ENCODE data around the gene WNT9A.

WNT9A gene

DNA sequence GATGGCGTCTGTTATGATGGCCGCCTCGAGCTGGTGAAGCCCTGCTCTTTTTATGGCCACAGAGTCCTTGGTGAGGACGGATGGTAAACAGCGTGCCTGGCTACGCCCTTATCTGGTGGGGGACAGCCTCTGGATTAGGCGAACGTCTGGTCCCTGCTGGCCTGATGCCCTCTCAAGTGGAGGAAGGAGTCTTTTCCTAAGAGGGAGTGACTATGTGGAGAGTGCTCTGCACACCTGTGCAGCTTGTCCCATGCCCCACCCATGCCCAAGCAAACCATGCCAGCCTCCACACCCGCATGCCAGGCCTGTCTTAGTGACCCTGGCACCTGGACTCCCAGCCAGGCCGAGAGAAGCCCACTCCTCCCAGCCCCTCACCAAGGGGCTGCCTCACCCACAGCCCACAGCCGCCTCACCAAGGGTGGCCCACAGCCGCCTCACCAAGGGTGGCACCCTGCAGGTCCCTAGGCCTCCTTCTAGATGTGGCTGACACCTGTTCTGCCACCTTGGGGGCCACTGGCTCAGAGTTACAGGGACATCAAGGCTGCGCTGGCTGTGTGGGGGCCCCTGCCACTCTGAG lies 40.2 kb downstream of the WNT9A start:
- TF ChIP-seq CEBPB (IDR thresholded peaks at IDR 0.05) (no peak), NFIC (IDR thresholded peaks at IDR 0.05) (no peak), ZBTB7A (IDR thresholded peaks at IDR 0.05; ENCODE audit: low read depth) (no peak), RAD21 (IDR thresholded peaks at IDR 0.05; ENCODE audit: low read depth) (no peak), TCF12 (IDR thresholded peaks at IDR 0.05; ENCODE audit: low read depth) (no peak), TEAD4 (IDR thresholded peaks at IDR 0.05) (no peak), EGR1 (IDR thresholded peaks at IDR 0.05) (no peak), FOXM1 (IDR thresholded peaks at IDR 0.05; ENCODE audit: borderline replicate concordance, low read depth) (no peak), CREB1 (IDR thresholded peaks at IDR 0.05; ENCODE audit: low read depth) (no peak)
- TF ChIP-seq, protein P1, sequence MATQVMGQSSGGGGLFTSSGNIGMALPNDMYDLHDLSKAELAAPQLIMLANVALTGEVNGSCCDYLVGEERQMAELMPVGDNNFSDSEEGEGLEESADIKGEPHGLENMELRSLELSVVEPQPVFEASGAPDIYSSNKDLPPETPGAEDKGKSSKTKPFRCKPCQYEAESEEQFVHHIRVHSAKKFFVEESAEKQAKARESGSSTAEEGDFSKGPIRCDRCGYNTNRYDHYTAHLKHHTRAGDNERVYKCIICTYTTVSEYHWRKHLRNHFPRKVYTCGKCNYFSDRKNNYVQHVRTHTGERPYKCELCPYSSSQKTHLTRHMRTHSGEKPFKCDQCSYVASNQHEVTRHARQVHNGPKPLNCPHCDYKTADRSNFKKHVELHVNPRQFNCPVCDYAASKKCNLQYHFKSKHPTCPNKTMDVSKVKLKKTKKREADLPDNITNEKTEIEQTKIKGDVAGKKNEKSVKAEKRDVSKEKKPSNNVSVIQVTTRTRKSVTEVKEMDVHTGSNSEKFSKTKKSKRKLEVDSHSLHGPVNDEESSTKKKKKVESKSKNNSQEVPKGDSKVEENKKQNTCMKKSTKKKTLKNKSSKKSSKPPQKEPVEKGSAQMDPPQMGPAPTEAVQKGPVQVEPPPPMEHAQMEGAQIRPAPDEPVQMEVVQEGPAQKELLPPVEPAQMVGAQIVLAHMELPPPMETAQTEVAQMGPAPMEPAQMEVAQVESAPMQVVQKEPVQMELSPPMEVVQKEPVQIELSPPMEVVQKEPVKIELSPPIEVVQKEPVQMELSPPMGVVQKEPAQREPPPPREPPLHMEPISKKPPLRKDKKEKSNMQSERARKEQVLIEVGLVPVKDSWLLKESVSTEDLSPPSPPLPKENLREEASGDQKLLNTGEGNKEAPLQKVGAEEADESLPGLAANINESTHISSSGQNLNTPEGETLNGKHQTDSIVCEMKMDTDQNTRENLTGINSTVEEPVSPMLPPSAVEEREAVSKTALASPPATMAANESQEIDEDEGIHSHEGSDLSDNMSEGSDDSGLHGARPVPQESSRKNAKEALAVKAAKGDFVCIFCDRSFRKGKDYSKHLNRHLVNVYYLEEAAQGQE (IDR thresholded peaks at IDR 0.05; ENCODE audit: low read depth) = no peak
- TF ChIP-seq, protein P2, sequence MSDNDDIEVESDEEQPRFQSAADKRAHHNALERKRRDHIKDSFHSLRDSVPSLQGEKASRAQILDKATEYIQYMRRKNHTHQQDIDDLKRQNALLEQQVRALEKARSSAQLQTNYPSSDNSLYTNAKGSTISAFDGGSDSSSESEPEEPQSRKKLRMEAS (IDR thresholded peaks at IDR 0.05) = no peak

DNA sequence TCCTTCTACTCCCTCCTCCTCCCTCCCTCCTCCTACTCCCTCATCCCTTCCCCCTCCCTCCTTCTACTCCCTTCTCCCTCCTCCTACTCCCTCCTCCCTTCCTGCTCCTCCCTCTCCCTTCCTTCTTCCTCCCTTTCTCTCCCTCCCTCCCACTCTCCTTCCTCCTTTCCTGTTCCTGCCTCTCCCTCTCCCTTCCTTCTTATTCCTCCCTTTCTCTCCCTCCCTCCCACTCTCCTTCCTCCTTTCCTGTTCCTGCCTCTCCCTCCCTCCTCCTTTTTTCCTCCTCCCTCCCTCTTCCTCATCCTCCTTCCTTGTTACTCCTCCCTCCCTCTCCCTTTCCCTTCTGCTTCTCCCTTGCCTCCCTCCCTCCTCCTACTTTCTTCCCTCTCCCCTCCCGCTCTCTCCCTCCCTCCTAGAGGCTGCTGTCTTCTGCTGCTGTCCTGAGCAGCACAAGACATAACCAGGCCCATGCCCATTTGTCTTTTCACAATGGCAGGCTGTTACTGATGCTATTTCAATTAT lies 41.1 kb downstream of the WNT9A start:
- no peak for TF ChIP-seq TCF12 (IDR thresholded peaks at IDR 0.05; ENCODE audit: low read depth)
- TF ChIP-seq CREB1 (IDR thresholded peaks at IDR 0.05; ENCODE audit: low read depth) = no peak
- TF ChIP-seq CEBPB (IDR thresholded peaks at IDR 0.05) = no peak
- no peak for TF ChIP-seq ZBTB7A (IDR thresholded peaks at IDR 0.05; ENCODE audit: low read depth)
- TF ChIP-seq FOXM1 (IDR thresholded peaks at IDR 0.05; ENCODE audit: borderline replicate concordance, low read depth) = no peak
- no peak for TF ChIP-seq EP300 (IDR thresholded peaks at IDR 0.05; ENCODE audit: borderline replicate concordance)
- no peak for TF ChIP-seq TEAD4 (IDR thresholded peaks at IDR 0.05)
- TF ChIP-seq, protein P3, sequence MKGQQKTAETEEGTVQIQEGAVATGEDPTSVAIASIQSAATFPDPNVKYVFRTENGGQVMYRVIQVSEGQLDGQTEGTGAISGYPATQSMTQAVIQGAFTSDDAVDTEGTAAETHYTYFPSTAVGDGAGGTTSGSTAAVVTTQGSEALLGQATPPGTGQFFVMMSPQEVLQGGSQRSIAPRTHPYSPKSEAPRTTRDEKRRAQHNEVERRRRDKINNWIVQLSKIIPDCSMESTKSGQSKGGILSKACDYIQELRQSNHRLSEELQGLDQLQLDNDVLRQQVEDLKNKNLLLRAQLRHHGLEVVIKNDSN (IDR thresholded peaks at IDR 0.05) = no peak
- no peak for TF ChIP-seq YY1 (IDR thresholded peaks at IDR 0.05; ENCODE audit: low read depth)
- no peak for TF ChIP-seq EGR1 (IDR thresholded peaks at IDR 0.05)

DNA sequence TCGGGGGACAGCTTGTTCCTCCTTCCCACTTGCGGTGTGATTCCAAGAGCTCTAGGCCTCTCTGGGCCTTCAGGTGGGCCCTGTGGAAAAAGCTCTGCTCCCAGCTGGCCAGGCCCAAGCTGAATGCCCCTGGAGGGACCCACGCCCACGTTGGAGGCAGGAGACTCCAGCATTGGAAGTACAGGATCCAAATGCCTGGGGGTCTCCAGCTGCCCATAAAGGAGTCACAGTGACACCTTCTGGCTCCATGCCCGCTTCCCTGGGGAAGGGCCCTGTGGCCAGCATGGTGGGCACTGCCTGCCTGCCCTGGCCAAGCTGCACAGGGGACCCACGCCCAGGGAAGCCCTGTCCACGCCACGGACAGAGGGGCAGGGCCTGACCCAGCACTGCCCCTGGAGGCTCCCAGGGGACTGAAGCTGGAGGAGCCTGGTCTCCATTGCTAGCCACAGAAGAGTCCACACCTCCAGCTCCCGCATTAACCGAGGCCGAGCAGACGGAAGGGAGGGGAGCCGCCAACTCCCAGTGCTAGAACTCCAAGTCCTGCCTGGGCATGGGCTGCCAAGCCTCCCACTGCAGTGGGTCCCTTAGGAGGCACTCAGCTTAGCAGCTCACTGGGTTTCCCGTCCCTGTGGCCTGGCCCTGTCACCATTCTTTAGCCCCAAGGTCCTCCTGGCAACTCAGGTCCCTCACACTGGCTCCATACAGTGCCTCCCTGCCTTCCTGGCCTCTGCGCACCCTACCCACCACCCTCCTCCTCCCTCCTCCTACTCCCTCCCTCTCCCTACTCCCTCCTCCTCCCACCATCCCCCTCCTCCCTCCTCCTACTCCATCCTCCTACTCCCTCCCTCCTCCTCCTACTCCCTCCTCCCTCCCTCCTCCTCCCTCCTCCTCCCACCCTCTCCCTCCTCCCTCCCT lies 41.9 kb downstream of the WNT9A start:
- TF ChIP-seq EGR1 (IDR thresholded peaks at IDR 0.05) (no peak), CREB1 (IDR thresholded peaks at IDR 0.05; ENCODE audit: low read depth) (no peak), ZBTB7A (IDR thresholded peaks at IDR 0.05; ENCODE audit: low read depth) (no peak), YY1 (IDR thresholded peaks at IDR 0.05; ENCODE audit: low read depth) (no peak), NFIC (IDR thresholded peaks at IDR 0.05) (no peak), TCF12 (IDR thresholded peaks at IDR 0.05; ENCODE audit: low read depth) (no peak), RAD21 (IDR thresholded peaks at IDR 0.05; ENCODE audit: low read depth) (no peak), TEAD4 (IDR thresholded peaks at IDR 0.05) (no peak), CEBPB (IDR thresholded peaks at IDR 0.05) (no peak), EP300 (IDR thresholded peaks at IDR 0.05; ENCODE audit: borderline replicate concordance) (no peak)
- TF ChIP-seq, protein P1 (IDR thresholded peaks at IDR 0.05; ENCODE audit: low read depth) = no peak
- TF ChIP-seq, protein P2 (IDR thresholded peaks at IDR 0.05) = no peak
- TF ChIP-seq, protein P3 (IDR thresholded peaks at IDR 0.05) = no peak

DNA sequence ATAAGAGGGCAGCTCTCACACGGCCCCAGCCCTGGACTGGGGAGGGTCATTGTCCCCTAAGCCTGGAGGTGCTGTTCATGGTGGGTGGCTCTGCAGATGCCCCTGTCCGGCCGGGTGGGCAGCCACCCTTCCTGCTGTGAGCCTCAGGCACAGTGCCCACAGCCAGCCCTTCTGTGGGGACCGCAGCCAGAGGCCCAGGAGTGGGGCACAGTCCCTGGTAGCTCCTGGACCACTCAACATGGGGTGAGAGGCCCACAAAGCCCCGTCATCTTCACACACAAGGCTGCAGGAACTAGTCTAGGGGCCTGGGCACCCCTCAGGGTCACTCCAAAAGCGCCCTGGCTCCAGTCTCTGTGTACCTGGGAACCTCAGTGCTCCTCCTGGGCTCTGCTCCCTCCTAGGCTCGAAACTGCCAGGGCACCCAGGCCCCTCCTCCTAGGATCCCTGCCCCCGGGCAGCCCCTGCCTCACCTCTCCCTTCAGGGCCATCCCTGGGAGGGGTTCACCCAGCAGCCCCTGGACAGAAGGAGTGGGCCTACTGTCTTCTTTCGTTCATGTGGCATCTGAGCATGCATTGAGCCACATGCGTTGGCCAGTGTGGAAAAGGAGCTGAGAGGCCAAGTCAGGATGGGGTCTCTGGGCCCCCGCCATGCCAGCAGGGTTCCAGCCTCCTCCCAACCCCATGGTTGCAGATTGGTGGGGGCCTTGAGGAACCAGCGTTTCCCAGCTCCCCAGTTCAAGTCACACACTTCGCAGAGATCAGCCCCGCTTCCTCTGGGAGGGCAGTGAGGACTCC lies 43.0 kb downstream of the WNT9A start:
- TF ChIP-seq TEAD4 (IDR thresholded peaks at IDR 0.05) (no peak), NFIC (IDR thresholded peaks at IDR 0.05) (0 out of 2 replicates have a peak, but pooled peaks have one; percentile 0), TAF1 (IDR thresholded peaks at IDR 0.05; ENCODE audit: low read depth) (no peak), RAD21 (IDR thresholded peaks at IDR 0.05; ENCODE audit: low read depth) (no peak), TCF12 (IDR thresholded peaks at IDR 0.05; ENCODE audit: low read depth) (no peak), ZBTB7A (IDR thresholded peaks at IDR 0.05; ENCODE audit: low read depth) (no peak)
- TF ChIP-seq, protein P3 (IDR thresholded peaks at IDR 0.05) = no peak
- TF ChIP-seq, protein P2 (IDR thresholded peaks at IDR 0.05) = no peak
